Measurements from ENCODE around the gene SLC10A7. TPM values are rescaled to one million over a fixed set of nuclear protein-coding genes. Genes with fewer than 3 reads are reported as not detected.
A peak's percentile ranks its signal among the peaks of the same experiment; 100 is the strongest.

Gene SLC10A7
- total RNA-seq, 1 donor = 9.0 TPM

- Histone ChIP-seq H3K27me3 (ENCODE audit: insufficient read depth, low read length) (no peaks in the 10 kb centered on the region), H4K20me1 (ENCODE audit: insufficient read depth, low read length) (no peaks in the 10 kb centered on the region), H3K79me2 (ENCODE audit: insufficient read depth, low read length) (no peaks in the 10 kb centered on the region), H2AFZ (ENCODE audit: low read length) (no peak overlapping the region), H3K27ac (ENCODE audit: low read depth, low read length) (no peak overlapping the region), H3K4me1 (ENCODE audit: insufficient read depth, low read length) (peaks cover 8% of the 10 kb centered on the region), H3K36me3 (ENCODE audit: insufficient read depth, low read length) (peaks cover 6% of the 10 kb centered on the region), H3K4me2 (ENCODE audit: insufficient read depth, low read length) (no peak overlapping the region), H3K9me3 (ENCODE audit: low read depth, low read length) (no peaks in the 10 kb centered on the region), H3K4me3 (ENCODE audit: insufficient read depth, low read length) (no peak overlapping the region)
- DNase-seq (ENCODE audit: insufficient read length, low spot score, missing footprints) = no peak
- no peak for TF ChIP-seq CTCF (IDR thresholded peaks at IDR 0.05; ENCODE audit: extremely low read depth, low read depth, low read length)
These were observed 23.4 kb downstream of the SLC10A7 start for GRCh38 chr4:146498291-146498690.

DNA sequence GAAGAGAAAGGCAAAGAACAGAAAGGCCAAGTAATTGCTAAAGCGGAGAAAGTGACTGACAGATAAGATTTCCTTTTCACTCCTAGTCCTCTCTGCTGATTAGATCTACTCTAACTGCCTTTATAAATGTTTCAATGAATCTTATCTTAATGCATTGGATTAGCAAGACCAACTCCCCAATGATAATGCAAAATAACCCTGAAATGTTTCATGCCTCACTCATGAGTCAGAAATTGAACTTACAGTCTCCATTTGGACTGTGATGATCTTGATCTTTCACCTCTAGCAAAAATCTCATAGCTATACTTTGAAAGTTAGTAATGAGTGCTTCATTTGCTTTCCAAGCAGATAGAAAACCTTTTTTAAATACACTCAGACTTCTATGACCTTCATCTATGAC, 26.5 kb downstream of the SLC10A7 start:
- no peaks in the 10 kb centered on the region for H3K9me3 ChIP-seq (ENCODE audit: low read depth, low read length)
- H3K27ac ChIP-seq (ENCODE audit: low read depth, low read length) = no peak overlapping the region
- no peaks in the 10 kb centered on the region for H3K36me3 ChIP-seq (ENCODE audit: insufficient read depth, low read length)
- peak overlapping the region; percentile 7 for H3K4me2 ChIP-seq (ENCODE audit: insufficient read depth, low read length)
- H4K20me1 ChIP-seq (ENCODE audit: insufficient read depth, low read length) = no peaks in the 10 kb centered on the region
- H3K4me1 ChIP-seq (ENCODE audit: insufficient read depth, low read length) = peaks cover 8% of the 10 kb centered on the region
- DNase-seq (ENCODE audit: insufficient read length, low spot score, missing footprints) = no peak
- no peaks in the 10 kb centered on the region for H3K27me3 ChIP-seq (ENCODE audit: insufficient read depth, low read length)
- TF ChIP-seq CTCF (IDR thresholded peaks at IDR 0.05; ENCODE audit: extremely low read depth, low read depth, low read length) = no peak
- H3K4me3 ChIP-seq (ENCODE audit: insufficient read depth, low read length) = no peak overlapping the region
- H2AFZ ChIP-seq (ENCODE audit: low read length) = no peak overlapping the region
- H3K79me2 ChIP-seq (ENCODE audit: insufficient read depth, low read length) = no peaks in the 10 kb centered on the region

DNA sequence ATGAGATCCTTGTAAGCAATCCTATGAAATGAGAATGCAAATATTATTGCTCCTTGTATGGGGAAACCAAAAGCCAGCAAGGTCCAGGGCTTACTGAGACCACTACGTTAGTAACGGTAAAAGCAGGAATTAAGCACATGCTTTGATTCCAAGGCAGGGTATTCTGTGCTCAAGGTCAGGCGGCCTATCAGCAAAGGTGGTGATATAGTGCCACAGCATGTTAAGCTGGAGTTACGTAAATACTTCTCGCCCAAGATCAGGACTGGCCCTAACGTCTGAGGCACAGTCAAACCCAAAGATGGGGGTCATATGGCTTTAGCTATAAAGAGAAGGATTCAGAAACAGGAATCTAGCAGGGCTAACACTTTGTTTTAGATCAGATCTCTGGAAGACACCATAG, 27.6 kb downstream of the SLC10A7 start:
- Histone ChIP-seq H4K20me1 (ENCODE audit: insufficient read depth, low read length) (no peaks in the 10 kb centered on the region), H3K4me1 (ENCODE audit: insufficient read depth, low read length) (peaks cover 8% of the 10 kb centered on the region), H3K27ac (ENCODE audit: low read depth, low read length) (no peak overlapping the region), H3K4me3 (ENCODE audit: insufficient read depth, low read length) (no peak overlapping the region), H3K79me2 (ENCODE audit: insufficient read depth, low read length) (no peaks in the 10 kb centered on the region), H3K9me3 (ENCODE audit: low read depth, low read length) (no peaks in the 10 kb centered on the region), H3K36me3 (ENCODE audit: insufficient read depth, low read length) (no peaks in the 10 kb centered on the region), H3K27me3 (ENCODE audit: insufficient read depth, low read length) (no peaks in the 10 kb centered on the region), H3K4me2 (ENCODE audit: insufficient read depth, low read length) (no peak overlapping the region), H2AFZ (ENCODE audit: low read length) (no peak overlapping the region)
- no peak for DNase-seq (ENCODE audit: insufficient read length, low spot score, missing footprints)
- TF ChIP-seq CTCF (IDR thresholded peaks at IDR 0.05; ENCODE audit: extremely low read depth, low read depth, low read length) = no peak

GRCh38 chr4:146490106-146490505, 31.6 kb downstream of the SLC10A7 start:
- no peak overlapping the region for H3K4me2 ChIP-seq (ENCODE audit: insufficient read depth, low read length)
- TF ChIP-seq CTCF (IDR thresholded peaks at IDR 0.05; ENCODE audit: extremely low read depth, low read depth, low read length) = no peak
- H3K27ac ChIP-seq (ENCODE audit: low read depth, low read length) = no peak overlapping the region
- H3K79me2 ChIP-seq (ENCODE audit: insufficient read depth, low read length) = no peaks in the 10 kb centered on the region
- H2AFZ ChIP-seq (ENCODE audit: low read length) = no peak overlapping the region
- no peaks in the 10 kb centered on the region for H3K27me3 ChIP-seq (ENCODE audit: insufficient read depth, low read length)
- DNase-seq (ENCODE audit: insufficient read length, low spot score, missing footprints) = no peak
- H3K4me3 ChIP-seq (ENCODE audit: insufficient read depth, low read length) = no peak overlapping the region
- no peaks in the 10 kb centered on the region for H3K36me3 ChIP-seq (ENCODE audit: insufficient read depth, low read length)
- H3K4me1 ChIP-seq (ENCODE audit: insufficient read depth, low read length) = peaks cover 3% of the 10 kb centered on the region
- H3K9me3 ChIP-seq (ENCODE audit: low read depth, low read length) = no peaks in the 10 kb centered on the region
- H4K20me1 ChIP-seq (ENCODE audit: insufficient read depth, low read length) = no peaks in the 10 kb centered on the region
